ENCODE measurements around the gene ZNF358.
A peak's percentile ranks its signal among the peaks of the same experiment; 100 is the strongest.

ZNF358 gene

GRCh38 chr19:7539827-7540425 is 24.0 kb downstream of the ZNF358 start:
- DNase-seq, result no peak

- peak; percentile 68 for DNase-seq
Measured at GRCh38 chr19:7540761-7541474, 25.0 kb downstream of the ZNF358 start.

- no peak for DNase-seq
Measured at GRCh38 chr19:7541475-7541824, 25.5 kb downstream of the ZNF358 start.

GRCh38 chr19:7541828-7542443 is 26.0 kb downstream of the ZNF358 start:
- peak; percentile 21 for DNase-seq

GRCh38 chr19:7542556-7543348 is 26.8 kb downstream of the ZNF358 start:
- no peak for DNase-seq

GRCh38 chr19:7544626-7545025 is 28.7 kb downstream of the ZNF358 start:
- DNase-seq, result no peak

- no peak for DNase-seq
Measured at GRCh38 chr19:7545300-7545699, 29.4 kb downstream of the ZNF358 start.

- no peak for DNase-seq
Measured at GRCh38 chr19:7545904-7546303, 30.0 kb downstream of the ZNF358 start.

GRCh38 chr19:7547159-7547558 is 31.3 kb downstream of the ZNF358 start:
- no peak for DNase-seq

- DNase-seq, result no peak
Measured at GRCh38 chr19:7549429-7550148, 33.7 kb downstream of the ZNF358 start.

- DNase-seq, result no peak
Measured at GRCh38 chr19:7550169-7550770, 34.4 kb downstream of the ZNF358 start.

- peak; percentile 78 for DNase-seq
Measured at GRCh38 chr19:7550987-7551761, 35.3 kb downstream of the ZNF358 start.

- DNase-seq, result no peak
Measured at GRCh38 chr19:7552781-7553180, 36.9 kb downstream of the ZNF358 start.

- no peak for DNase-seq
Measured at GRCh38 chr19:7554565-7554964, 38.7 kb downstream of the ZNF358 start.

- DNase-seq, result no peak
Measured at GRCh38 chr19:7554990-7555864, 39.3 kb downstream of the ZNF358 start.

- DNase-seq, result no peak
Measured at GRCh38 chr19:7556696-7557315, 40.9 kb downstream of the ZNF358 start.

GRCh38 chr19:7558667-7559066 is 42.8 kb downstream of the ZNF358 start:
- DNase-seq, result no peak

- DNase-seq, result no peak
Measured at GRCh38 chr19:7559102-7559501, 43.2 kb downstream of the ZNF358 start.

- no peak for DNase-seq
Measured at GRCh38 chr19:7560255-7560654, 44.4 kb downstream of the ZNF358 start.

- DNase-seq, result no peak
Measured at GRCh38 chr19:7561325-7561724, 45.4 kb downstream of the ZNF358 start.
